ENCODE data around the gene ACAD9.
"Not testable (repeated sequence)": the region's sequence is repeated elsewhere in the genome, so short reads cannot be mapped to it uniquely, and the experiment has no call there.

Gene ACAD9

GRCh38 chr3:128879125-128879969 is at the start of gene ACAD9:
ACAD9 (plus strand) TSS chr3:128879620; CDS start chr3:128879692, 72 bp downstream.
- DNase-seq (ENCODE audit: low read depth): peak; percentile 94

GRCh38 chr3:128829925-128830625 is 49.3 kb upstream of the ACAD9 start:
- DNase-seq (ENCODE audit: low read depth): not testable (repeated sequence)

GRCh38 chr3:128830762-128831161 is 48.7 kb upstream of the ACAD9 start:
- not testable (repeated sequence) for DNase-seq (ENCODE audit: low read depth)

GRCh38 chr3:128832979-128833378 is 46.4 kb upstream of the ACAD9 start:
- DNase-seq (ENCODE audit: low read depth): not testable (repeated sequence)

GRCh38 chr3:128835096-128835495 is 44.3 kb upstream of the ACAD9 start:
- no peak for DNase-seq (ENCODE audit: low read depth)

- DNase-seq (ENCODE audit: low read depth): no peak
These were observed 37.2 kb upstream of the ACAD9 start for GRCh38 chr3:128841926-128842920.

GRCh38 chr3:128844502-128844901 is 34.9 kb upstream of the ACAD9 start:
- no peak for DNase-seq (ENCODE audit: low read depth)

- DNase-seq (ENCODE audit: low read depth): no peak
These were observed 34.2 kb upstream of the ACAD9 start for GRCh38 chr3:128845119-128845777.

- DNase-seq (ENCODE audit: low read depth): peak; percentile 38
These were observed 33.5 kb upstream of the ACAD9 start for GRCh38 chr3:128845778-128846485.

- DNase-seq (ENCODE audit: low read depth): no peak
These were observed 32.9 kb upstream of the ACAD9 start for GRCh38 chr3:128846486-128846891.

GRCh38 chr3:128847666-128848370 is 31.6 kb upstream of the ACAD9 start:
- DNase-seq (ENCODE audit: low read depth): no peak

GRCh38 chr3:128848936-128849335 is 30.5 kb upstream of the ACAD9 start:
- no peak for DNase-seq (ENCODE audit: low read depth)

GRCh38 chr3:128849911-128850455 is 29.4 kb upstream of the ACAD9 start:
- no peak for DNase-seq (ENCODE audit: low read depth)

GRCh38 chr3:128850544-128850943 is 28.9 kb upstream of the ACAD9 start:
- no peak for DNase-seq (ENCODE audit: low read depth)

- no peak for DNase-seq (ENCODE audit: low read depth)
These were observed 27.8 kb upstream of the ACAD9 start for GRCh38 chr3:128851601-128852000.

- DNase-seq (ENCODE audit: low read depth): no peak
These were observed 25.6 kb upstream of the ACAD9 start for GRCh38 chr3:128853826-128854225.

GRCh38 chr3:128854475-128854874 is 24.9 kb upstream of the ACAD9 start:
- DNase-seq (ENCODE audit: low read depth): no peak

GRCh38 chr3:128855569-128855968 is 23.9 kb upstream of the ACAD9 start:
- DNase-seq (ENCODE audit: low read depth): no peak

- no peak for DNase-seq (ENCODE audit: low read depth)
These were observed 21.3 kb upstream of the ACAD9 start for GRCh38 chr3:128858167-128858566.

GRCh38 chr3:128859630-128860029 is 19.8 kb upstream of the ACAD9 start:
- DNase-seq (ENCODE audit: low read depth): no peak
